SU-DHL-6 (cell line): ENCODE data around the gene WDR44.

Experiments
- H2AFZ ChIP-seq: fragments of 200-600 bp; sonication (generic); 2 replicates; pipeline ENCODE4 v1.6.1; 2014; ENCODE audit warnings: low read depth, mild to moderate bottlenecking, moderate library complexity, mixed read lengths, antibody characterized with exemption, low read length; ENCODE audit not compliant: severe bottlenecking
- H3F3A ChIP-seq: fragments of 200-600 bp; shearing (Covaris generic); 2 replicates; pipeline ENCODE4 v1.6.0; 2016; ENCODE audit warnings: antibody characterized with exemption, mild to moderate bottlenecking; ENCODE audit not compliant: insufficient read depth
- H3K27ac ChIP-seq: fragments of 200-600 bp; sonication (generic); 2 replicates; pipeline ENCODE4 v1.5.1; 2016; ENCODE audit warnings: low read depth, mild to moderate bottlenecking, low read length, moderate library complexity, mixed read lengths
- H3K27me3 ChIP-seq: fragments of 200-600 bp; sonication (generic), shearing (Covaris generic); 2 replicates; pipeline ENCODE4 v1.6.0; 2014; ENCODE audit warnings: mild to moderate bottlenecking, low read length
- H3K36me3 ChIP-seq: fragments of 200-600 bp; sonication (generic); 2 replicates; pipeline ENCODE4 v1.6.1; 2014; ENCODE audit warnings: mild to moderate bottlenecking, low read length, mixed read lengths
- H3K4me2 ChIP-seq: fragments of 300-600, 200-600 bp; shearing (Covaris generic), sonication (generic); 2 replicates; pipeline ENCODE4 v1.6.0; 2014; ENCODE audit warnings: low read length, low read depth, mild to moderate bottlenecking; ENCODE audit not compliant: poor library complexity, severe bottlenecking
- H3K4me3 ChIP-seq: fragments of 200-600 bp; sonication (generic); 2 replicates; pipeline ENCODE4 v1.5.1; 2014; ENCODE audit warnings: antibody characterized with exemption, low read length, mild to moderate bottlenecking, mixed read lengths; ENCODE audit not compliant: insufficient read depth, poor library complexity, severe bottlenecking
- H3K79me2 ChIP-seq: fragments of 200-600 bp; sonication (generic); 2 replicates; pipeline ENCODE4 v1.6.1; 2014; ENCODE audit warnings: mild to moderate bottlenecking, low read length, moderate library complexity; ENCODE audit not compliant: insufficient read depth
- H3K9ac ChIP-seq: fragments of 200-600 bp; sonication (generic); 2 replicates; pipeline ENCODE4 v1.7.0; 2014; ENCODE audit warnings: mild to moderate bottlenecking, low read length
- H3K9me2 ChIP-seq: fragments of 200-600 bp; sonication (generic); replicated peaks from 2 replicates; pipeline ENCODE4 v1.6.1; 2014; ENCODE audit warnings: low read length; ENCODE audit not compliant: insufficient read depth
- H3K9me3 ChIP-seq: fragments of 200-600 bp; sonication (generic); 2 replicates; pipeline ENCODE4 v1.6.1; 2014; ENCODE audit warnings: low read length, mixed read lengths; ENCODE audit not compliant: insufficient read depth
- H4K20me1 ChIP-seq: fragments of 200-600 bp; sonication (generic); 2 replicates; pipeline ENCODE4 v1.6.1; 2014; ENCODE audit warnings: low read depth, mild to moderate bottlenecking, antibody characterized with exemption, low read length, moderate library complexity, mixed read lengths
- EZH2phosphoT487 ChIP-seq: fragments of 200-600 bp; sonication (generic), shearing (Covaris generic); conservative IDR thresholded peaks from 2 replicates; pipeline ENCODE4 v1.6.1; 2018; ENCODE audit warnings: mild to moderate bottlenecking, antibody characterized with exemption, low read length, moderate library complexity, mixed read lengths
- TF ChIP-seq, protein P1 (sequence below): fragments of 200-600 bp; sonication (generic); IDR thresholded peaks from one replicate; pipeline ENCODE4 v1.5.1; 2017; ENCODE audit warnings: antibody characterized with exemption, mild to moderate bottlenecking, low read length, moderate library complexity; ENCODE audit not compliant: insufficient read depth, poor library complexity, severe bottlenecking

The WDR44 gene

DNA sequence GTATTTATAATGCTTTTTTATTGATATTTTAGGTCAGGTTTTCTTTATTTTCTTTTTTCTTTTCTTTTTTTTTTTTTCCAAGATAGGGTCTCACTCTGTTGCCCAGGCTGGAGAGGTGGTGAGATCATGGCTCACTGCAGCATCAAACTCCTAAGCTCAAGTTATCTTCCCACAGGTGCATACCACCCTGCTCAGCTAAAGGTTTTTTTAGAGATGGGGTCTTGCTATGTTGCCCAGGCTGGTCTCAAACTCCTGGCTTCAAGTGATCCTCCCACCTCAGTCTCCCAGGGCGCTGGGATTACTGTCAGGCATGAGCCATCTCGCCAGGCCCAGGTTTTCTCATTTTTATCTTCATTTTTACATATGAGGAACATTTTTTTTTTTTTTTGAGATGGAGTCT, 3.3 kb downstream of the WDR44 start:
- Histone ChIP-seq H3K79me2 (peaks cover 27% of the 10 kb centered on the region), H3K4me2 (no peak overlapping the region), H3K9me3 (no peaks in the 10 kb centered on the region)

DNA sequence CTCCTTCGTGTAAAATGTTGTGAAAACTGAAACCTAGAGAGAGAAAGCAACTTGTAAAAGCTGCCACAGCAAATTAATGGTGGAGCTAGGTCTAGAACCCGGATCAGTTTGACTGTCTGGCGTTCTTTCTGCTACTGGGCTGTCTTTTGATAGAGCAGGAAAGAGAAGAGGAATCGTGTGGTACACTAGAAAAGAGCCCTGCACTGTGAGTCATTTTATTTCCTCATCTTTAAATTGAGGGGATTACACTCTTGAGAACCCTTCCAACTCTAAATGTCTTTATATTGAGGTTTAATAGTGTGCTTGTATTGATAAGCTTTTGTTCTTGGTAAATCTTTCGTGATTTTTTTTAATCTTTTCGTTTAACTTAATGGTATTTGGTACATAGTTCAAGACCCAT, 4.3 kb downstream of the WDR44 start:
- Histone ChIP-seq H3K27me3 (no peaks in the 10 kb centered on the region), H2AFZ (no peak overlapping the region), H3K9me3 (no peaks in the 10 kb centered on the region), H3K9ac (no peak overlapping the region), H3K4me2 (no peak overlapping the region), H3K36me3 (no peaks in the 10 kb centered on the region), H3K4me3 (no peak overlapping the region), H3K9me2 (no peaks in the 10 kb centered on the region), H3K79me2 (peaks cover 27% of the 10 kb centered on the region), H4K20me1 (no peaks in the 10 kb centered on the region), H3K27ac (no peak overlapping the region), H3F3A (no peaks in the 10 kb centered on the region)
- TF ChIP-seq, protein P1, sequence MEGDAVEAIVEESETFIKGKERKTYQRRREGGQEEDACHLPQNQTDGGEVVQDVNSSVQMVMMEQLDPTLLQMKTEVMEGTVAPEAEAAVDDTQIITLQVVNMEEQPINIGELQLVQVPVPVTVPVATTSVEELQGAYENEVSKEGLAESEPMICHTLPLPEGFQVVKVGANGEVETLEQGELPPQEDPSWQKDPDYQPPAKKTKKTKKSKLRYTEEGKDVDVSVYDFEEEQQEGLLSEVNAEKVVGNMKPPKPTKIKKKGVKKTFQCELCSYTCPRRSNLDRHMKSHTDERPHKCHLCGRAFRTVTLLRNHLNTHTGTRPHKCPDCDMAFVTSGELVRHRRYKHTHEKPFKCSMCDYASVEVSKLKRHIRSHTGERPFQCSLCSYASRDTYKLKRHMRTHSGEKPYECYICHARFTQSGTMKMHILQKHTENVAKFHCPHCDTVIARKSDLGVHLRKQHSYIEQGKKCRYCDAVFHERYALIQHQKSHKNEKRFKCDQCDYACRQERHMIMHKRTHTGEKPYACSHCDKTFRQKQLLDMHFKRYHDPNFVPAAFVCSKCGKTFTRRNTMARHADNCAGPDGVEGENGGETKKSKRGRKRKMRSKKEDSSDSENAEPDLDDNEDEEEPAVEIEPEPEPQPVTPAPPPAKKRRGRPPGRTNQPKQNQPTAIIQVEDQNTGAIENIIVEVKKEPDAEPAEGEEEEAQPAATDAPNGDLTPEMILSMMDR, result no peak
- no peak for TF ChIP-seq EZH2phosphoT487

More for the DNA sequence above, 3.3 kb downstream of the WDR44 start:
- no peaks in the 10 kb centered on the region for H3F3A ChIP-seq
- H2AFZ ChIP-seq, result no peak overlapping the region
- no peaks in the 10 kb centered on the region for H3K9me2 ChIP-seq
- H3K27ac ChIP-seq, result no peak overlapping the region
- H3K27me3 ChIP-seq, result no peaks in the 10 kb centered on the region
- H3K4me3 ChIP-seq, result no peak overlapping the region
- H3K9ac ChIP-seq, result no peak overlapping the region
- H4K20me1 ChIP-seq, result no peaks in the 10 kb centered on the region
- no peaks in the 10 kb centered on the region for H3K36me3 ChIP-seq
- TF ChIP-seq EZH2phosphoT487, result no peak
- TF ChIP-seq, protein P1, result no peak

DNA sequence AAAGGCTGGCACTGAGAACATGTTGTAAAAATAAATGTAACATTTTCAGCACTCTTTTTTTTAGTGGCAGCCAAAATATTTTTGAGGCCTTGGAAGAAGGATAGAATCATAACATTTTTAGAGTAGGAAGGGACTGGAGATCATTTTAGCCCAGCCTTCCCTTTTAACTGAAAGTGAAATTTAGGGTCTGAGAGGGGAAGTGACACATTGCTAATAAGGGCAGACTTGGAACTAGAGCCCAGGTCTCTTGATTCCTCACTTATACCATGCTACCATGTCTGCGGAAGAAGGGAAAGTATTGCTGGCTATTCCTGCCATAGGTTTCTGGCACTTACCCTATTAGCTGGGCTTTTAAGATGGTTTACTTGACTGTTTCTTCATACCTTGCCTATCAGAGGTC, 4.8 kb downstream of the WDR44 start:
- H3K27ac ChIP-seq, result no peak overlapping the region
- H3K4me3 ChIP-seq, result no peak overlapping the region
- H3K36me3 ChIP-seq, result no peaks in the 10 kb centered on the region
- H3K79me2 ChIP-seq, result peaks cover 27% of the 10 kb centered on the region
- TF ChIP-seq EZH2phosphoT487, result no peak
- TF ChIP-seq, protein P1, result no peak
- H2AFZ ChIP-seq, result no peak overlapping the region
- H3K9me2 ChIP-seq, result no peaks in the 10 kb centered on the region
- H3K4me2 ChIP-seq, result peak overlapping the region; percentile 13
- H3K27me3 ChIP-seq, result no peaks in the 10 kb centered on the region
- H3K9ac ChIP-seq, result no peak overlapping the region
- H3F3A ChIP-seq, result no peaks in the 10 kb centered on the region
- no peaks in the 10 kb centered on the region for H4K20me1 ChIP-seq
- H3K9me3 ChIP-seq, result no peaks in the 10 kb centered on the region
